ENCODE measurements around the gene SNAPC2.
"Not testable (repeated sequence)": the region's sequence is repeated elsewhere in the genome, so short reads cannot be mapped to it uniquely, and the experiment has no call there.

Gene SNAPC2

DNA sequence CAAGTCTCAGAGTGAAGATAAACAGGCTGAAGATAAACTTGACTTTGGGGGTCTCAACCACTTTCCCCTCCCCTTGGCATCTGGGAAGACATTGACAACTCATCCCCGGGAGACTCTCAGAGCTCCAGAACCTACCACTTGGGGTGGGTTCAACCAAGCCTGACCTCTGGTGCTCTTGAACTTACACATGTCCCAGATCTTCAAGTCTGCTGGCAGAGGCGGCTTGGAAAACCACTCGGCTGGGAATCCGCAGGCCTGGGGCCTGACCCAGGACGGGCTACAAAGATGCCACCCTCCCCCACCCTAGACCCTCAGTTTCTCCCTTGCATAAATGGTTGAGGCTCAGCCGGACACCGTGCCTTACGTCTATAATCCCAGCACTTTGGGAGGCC, 31.3 kb upstream of the SNAPC2 start:
- no peak for DNase-seq

DNA sequence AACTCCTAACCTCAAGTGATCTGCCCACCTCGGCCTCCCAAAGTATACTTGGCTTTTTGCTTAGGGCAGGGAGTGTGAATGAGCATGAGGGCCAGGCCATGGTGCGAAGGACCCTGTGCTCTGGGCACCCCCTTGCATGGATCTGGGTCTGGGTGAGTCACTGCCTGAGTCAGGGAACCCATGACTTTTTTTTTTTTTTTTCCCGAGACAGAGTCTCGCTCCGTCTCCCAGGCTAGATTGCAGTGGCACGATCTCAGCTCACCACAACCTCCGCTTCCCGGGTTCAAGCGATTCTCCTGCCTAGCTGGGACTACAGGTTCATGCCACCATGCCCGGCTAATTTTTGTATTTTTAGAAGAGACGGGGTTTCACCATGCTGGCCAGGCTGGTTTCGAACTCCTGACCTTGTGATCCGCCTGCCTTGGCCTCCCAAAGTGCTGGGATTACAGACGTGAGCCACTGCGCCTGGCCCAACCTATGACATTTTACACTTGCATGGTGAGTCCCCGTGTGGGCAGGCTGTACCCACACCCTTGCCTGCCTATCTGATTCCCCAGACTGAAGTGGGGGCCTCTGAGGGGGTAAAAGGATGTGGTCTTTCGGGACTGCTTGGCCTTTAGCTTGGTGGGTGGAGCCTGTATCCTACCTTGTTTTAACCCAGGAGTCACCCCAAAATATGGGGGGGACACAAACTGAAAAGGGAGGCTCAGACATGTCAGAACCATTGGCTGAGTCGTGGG, 26.6 kb upstream of the SNAPC2 start:
- not testable (repeated sequence) for DNase-seq

DNA sequence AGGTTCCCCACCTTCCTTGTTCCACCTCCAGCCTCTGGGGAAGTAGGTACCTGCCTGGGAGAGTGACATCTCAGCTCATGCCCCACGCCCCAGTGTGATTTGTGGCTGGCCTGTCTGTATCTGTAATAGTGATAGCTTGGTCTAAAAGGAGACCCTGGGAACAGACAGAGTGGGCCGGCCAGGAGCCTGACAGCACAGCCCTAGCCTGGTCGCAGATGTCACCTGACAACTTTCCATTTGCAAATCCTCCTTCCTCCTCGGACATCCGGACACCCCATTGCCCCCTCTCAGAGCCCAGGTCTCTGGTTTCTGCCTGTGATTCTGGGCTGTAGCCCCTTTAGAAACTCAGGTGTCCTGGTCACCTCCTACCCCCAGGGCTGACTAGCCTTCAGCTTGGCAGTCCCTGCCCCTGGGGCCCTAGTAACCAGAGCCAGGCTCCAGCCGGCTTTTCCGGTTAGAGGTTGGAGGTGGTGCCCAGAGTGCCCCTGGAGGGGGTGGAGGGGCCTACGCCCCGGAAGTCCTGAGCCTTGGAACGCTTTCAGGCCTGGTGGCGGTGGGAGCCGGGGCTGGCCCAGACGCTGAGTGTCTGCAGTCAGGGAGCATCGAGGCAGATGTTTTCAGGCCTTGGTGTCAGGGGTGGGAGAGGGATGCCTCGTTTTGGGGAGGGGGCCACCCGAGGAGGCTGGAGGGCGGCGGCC, 25.4 kb upstream of the SNAPC2 start:
- no peak for DNase-seq

DNA sequence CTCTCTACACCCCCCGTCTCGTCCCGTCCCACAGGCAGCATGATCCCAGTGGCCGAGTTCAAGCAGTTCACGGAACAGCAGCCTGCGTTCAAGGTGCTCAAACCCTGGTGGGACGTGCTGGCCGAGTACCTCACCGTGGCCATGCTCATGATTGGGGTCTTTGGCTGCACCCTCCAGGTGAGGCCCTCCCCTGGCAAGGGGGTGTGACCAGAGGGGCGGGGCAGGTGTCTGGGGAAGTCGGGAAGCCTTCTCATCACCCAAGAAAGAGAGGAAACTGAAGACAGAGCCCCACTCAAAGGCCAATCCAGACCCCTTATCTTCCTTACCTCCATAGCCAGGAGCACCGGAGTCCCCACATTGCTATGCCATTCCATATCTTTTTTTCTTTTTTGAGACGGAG, 24.6 kb upstream of the SNAPC2 start:
- no peak for DNase-seq

DNA sequence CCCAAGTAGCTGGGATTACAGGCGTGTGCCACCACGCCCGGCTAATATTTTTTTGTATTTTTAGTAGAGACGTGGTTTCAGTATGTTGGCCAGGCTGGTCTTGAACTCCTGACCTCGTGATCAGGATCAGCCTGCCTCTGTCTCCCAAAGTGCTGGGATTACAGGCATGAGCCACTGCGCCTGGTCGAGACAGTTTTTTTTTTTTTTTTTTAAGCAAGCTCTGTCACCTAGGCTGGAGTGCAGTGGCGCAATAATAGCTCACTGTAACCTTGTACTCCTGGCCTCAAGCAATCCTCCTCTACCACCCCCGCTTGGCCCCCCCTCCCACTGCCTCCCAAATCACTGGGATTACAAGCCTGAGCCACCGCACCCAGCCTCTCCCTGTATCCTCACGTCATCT, 22.8 kb upstream of the SNAPC2 start:
- DNase-seq, result no peak

DNA sequence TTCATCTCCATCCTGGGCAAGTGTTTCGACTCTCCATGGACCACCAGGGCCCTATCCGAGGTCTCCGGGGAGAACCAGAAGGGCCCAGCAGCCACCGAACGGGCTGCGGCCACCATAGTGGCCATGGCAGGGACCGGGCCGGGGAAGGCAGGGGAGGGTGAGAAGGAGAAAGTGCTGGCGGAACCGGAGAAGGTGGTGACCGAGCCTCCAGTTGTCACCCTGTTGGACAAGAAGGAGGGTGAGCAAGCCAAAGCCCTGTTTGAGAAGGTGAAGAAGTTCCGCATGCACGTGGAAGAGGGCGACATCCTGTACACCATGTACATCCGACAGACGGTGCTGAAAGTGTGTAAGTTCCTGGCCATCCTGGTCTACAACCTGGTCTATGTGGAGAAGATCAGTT, 21.2 kb upstream of the SNAPC2 start:
- DNase-seq, result no peak

DNA sequence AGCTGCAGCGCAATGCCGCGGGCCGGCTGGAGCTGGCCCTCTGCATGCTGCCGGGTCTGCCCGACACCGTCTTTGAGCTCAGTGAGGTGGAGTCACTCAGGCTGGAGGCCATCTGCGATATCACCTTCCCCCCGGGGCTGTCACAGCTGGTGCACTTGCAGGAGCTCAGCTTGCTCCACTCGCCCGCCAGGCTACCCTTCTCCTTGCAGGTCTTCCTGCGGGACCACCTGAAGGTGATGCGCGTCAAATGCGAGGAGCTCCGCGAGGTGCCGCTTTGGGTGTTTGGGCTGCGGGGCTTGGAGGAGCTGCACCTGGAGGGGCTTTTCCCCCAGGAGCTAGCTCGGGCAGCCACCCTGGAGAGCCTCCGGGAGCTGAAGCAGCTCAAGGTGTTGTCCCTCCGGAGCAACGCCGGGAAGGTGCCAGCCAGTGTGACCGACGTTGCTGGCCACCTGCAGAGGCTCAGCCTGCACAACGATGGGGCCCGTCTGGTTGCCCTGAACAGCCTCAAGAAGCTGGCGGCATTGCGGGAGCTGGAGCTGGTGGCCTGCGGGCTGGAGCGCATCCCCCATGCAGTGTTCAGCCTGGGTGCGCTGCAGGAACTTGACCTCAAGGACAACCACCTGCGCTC, 20.3 kb upstream of the SNAPC2 start:
- DNase-seq, result no peak

DNA sequence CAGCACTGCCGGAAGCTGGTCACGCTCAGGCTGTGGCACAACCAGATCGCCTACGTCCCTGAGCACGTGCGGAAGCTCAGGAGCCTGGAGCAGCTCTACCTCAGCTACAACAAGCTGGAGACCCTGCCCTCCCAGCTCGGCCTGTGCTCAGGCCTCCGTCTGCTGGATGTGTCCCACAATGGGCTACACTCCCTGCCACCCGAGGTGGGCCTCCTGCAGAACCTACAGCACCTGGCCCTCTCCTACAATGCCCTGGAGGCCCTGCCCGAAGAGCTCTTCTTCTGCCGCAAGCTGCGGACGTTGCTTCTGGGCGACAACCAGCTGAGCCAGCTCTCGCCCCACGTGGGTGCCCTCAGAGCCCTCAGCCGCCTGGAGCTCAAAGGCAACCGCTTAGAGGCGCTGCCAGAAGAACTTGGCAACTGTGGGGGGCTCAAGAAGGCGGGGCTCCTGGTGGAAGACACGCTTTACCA, 19.7 kb upstream of the SNAPC2 start:
- no peak for DNase-seq

DNA sequence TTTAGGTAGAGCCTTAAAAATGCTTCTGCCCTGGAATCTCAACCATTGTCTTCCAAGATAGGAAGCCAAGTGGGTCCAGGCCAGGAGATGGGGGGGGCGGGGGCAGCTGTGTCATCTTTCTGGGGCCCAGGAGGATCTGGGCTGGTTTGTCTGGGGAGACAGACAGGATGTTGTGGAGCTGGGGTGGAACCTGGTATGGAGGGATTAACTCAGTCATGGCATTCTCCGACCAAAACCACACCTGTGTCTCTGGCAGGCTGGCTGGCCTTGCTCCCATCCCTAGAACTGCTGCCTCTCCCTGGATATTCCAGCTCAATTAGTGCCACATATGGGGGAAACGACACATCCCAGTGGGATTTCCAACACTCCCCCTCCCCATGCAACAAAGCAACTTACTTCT, 19.2 kb upstream of the SNAPC2 start:
- no peak for DNase-seq

DNA sequence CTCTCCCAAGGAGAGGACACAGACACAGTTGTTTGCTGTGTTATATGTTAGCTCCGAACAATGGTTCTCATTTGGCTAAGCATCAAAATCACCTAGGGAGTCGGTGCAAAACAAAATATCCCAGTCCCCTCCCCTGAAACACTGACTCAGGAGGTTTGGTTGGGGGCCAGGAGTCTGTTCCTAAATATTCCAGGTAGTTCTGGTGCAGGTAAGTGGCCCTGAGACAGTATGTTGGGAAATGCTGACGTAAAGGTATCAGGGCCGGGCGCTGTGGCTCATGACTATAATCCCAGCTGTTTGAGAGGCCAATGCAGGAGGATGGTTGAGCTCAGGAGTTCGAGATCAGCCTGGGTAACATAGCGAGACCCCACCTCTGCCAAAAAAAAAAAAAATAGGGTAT, 18.8 kb upstream of the SNAPC2 start:
- no peak for DNase-seq

DNA sequence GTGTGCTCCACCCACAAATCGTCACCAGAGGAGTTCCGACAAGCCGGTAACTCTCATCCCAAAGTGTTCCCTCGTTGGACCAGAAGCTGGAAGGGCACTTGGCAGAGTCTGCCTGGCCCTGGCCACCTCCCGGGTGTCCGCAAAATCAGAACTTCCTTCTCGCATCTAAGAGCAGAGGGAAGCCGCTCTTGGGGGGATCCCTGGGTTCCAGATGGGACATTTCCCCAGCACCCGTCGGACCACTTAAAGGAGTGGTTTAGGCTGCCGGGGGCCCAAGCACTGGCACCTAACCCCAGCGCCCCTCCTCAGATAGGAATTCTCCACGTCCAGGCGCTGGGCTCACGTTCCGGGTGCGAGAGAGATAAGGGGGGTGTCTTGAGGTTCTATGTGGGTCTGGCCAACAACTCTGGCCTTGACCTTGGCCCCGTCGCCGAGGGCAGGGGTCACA, 17.3 kb upstream of the SNAPC2 start:
- no peak for DNase-seq

DNA sequence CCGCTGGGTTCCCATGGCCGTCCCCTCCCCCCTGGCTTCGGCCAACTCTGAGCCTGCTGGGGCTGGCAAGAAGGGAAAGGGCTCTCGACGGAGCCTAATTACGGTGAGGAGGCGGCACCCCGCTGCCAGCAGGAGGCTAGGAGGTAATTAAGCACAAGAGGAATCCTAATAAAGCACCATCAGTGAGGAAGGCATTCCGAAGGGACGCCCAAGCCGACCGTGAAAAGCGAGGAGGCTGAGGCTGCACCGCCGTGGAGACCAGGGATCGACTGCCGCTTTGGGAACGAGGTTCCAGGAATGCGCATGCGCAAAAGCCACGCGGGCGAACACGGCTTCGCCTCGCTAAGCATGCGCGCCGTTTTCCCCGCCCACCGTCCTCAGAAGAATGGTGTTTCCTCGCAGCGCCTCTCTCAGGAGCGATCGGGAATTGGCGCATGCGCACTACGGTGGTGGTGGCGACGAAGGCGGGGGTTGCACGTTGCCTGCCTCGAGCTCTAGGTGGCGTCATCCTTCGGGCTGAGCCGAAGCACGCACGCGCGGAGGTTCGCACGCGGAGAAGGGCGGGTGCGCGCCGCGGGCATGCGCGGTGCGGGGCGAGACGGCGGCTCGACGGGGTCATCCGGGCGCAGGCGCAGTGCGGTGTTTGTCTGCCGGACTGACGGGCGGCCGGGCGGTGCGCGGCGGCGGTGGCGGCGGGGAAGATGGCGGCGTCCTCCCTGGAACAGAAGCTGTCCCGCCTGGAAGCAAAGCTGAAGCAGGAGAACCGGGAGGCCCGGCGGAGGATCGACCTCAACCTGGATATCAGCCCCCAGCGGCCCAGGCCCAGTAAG, 16.7 kb upstream of the SNAPC2 start, which contains the start of gene MAP2K7:
Gene MAP2K7 (plus strand): TSS at position 634 of the 830 bp plus-strand sequence. CDS start 68 bp downstream, at position 702.
- DNase-seq, result peak; percentile 97

DNA sequence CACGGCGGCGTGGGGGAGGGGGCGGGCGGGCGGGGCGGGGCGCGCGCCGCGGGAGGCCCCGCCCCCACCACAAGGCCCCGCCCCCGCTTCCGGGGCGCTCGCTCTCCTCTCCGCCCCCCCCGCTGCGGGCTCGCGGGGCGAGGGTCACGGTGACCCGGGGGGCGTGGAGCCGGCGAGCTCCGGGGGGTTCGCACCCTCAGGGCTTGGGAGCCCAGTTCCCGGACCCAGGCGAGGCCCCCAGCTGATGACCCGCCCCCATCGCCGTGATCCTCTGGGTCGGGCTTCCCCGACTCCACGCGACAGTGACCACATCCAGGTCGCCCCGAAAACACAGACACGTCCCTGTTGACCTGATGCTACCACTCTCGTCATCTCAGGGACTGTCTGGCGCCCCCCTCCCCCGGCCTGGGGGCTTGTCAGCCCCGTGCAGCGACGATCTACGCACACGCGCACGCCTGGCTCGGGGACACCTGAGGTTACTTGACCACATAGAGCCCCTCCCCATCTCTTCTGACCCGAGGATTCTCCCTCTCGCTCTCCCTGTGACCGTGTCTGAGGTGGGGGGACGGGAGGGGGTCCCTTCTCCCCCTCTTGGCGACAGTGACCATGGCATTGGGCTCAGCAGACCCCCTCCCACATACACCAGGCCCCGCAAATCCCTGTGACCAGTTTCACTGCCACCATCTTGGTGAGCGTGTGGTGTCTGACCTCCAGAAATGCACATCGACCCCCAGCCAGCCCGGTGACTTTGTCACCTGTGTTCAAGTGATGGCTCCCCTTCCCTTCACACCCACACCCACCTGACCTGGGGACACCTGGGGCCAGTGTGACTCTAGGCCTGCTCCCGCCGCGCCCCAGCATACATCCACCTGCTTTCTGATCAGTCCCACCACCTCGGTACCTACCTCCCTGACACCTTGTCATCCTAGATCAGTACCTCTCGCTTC, 15.8 kb upstream of the SNAPC2 start:
- DNase-seq, result no peak

DNA sequence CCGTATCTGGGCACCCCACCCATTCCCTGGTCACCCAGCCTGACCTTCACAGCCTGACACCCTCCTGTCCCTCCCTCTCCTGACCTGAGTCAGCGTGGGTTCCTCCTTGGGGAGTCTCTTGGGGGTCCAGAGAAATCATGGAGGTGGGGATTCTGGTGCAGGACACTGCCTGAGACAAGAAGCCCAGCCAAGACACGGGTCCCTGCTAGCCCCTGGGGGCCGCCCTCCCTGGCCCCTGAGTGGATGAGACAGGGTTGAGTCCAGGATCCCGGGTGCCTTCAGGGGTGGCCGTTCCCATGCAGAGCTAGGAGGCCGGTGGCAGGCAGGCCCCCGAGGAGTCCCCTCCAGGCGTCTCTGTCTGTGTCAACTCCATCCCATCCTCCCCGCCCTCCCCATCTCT, 14.9 kb upstream of the SNAPC2 start:
- DNase-seq, result no peak

DNA sequence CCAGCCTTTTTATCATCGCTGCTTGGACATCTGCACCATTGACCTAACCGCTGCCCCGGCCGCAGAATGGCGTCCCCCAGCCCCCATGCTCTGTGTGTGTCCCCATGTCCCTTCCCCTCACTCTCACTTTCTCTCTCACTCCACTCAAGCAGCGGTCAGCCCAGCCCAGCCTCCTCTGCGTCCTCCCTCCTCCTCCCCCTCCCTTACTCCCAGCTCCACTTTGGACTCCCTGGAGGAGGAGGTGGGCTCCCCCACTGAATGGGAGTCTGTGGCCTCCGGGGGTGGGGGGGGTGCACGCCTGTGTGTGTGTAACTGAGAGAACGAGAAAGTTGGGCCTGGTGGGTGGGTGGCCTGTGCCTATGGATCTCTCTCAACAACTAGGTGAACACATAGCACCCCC, 14.3 kb upstream of the SNAPC2 start:
- DNase-seq, result no peak

DNA sequence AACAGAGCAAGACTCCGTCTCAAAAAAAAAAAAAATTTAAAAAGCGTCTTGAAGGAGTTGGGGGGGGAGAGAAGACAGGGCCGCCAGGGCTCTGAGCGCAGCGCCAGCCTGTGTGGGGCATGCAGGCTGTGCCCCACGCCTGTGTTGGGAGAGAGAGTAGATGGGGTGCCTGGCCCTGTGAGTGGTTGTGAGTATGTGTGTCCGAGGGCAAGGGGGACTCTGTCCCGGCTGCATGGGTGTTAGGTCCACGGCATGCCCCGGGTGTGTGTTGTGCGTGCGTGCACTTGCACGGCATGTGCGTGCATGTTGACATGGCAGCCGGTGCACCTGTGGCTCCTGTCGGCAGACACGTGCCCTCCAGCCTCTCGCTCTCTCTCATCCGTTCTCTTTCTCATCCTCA, 13.0 kb upstream of the SNAPC2 start:
- DNase-seq, result no peak

DNA sequence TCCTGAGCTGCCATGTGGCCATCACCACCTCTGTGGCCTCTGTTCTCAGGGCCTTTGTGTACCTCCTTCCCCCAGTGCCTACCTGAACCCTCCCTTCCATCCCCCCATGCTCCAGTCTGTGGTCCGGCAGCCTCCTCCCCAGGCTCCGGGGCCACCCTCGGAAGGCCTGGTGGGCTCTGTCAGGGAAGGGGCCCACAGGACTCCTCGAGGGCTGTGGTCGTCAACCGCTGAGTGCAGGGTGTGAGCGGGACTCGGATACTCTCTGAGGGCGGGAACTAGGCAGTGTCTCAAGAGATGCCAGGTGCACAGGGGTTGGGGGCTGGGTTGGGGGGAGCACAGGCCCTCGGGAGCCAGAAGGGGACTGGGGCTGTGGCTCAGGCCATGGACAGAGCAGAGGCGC, 12.6 kb upstream of the SNAPC2 start:
- DNase-seq, result no peak

DNA sequence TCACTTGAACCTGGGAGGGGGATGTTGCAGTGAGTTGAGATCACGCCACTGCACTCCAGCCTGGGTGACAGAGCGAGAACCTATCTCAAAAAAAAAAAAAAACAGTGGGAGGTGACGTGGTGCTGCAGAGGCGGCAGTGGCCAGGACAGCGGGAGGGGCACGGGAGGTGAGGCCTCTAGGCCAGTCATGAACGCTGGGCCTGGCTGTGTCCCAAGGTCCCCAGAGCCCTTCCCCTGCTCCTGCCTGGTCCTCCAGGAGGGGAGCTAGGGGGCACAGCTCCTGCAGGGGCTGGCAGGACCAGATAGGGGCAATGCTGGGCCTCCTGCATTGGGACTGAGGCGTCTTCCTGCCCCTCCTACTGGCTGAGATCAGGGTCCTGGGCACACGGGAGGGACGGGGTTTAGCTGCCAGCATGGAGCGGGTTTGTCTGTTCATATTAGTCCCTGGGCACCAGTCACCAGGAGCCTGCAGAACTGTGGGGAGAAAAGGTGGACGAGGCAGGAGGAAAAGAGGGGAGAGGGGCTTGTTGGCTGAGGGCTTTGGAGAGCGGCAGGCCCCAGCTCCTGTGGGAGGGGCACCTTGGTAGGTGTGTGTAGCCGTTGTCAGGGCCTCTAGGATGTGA, 11.9 kb upstream of the SNAPC2 start:
- no peak for DNase-seq

DNA sequence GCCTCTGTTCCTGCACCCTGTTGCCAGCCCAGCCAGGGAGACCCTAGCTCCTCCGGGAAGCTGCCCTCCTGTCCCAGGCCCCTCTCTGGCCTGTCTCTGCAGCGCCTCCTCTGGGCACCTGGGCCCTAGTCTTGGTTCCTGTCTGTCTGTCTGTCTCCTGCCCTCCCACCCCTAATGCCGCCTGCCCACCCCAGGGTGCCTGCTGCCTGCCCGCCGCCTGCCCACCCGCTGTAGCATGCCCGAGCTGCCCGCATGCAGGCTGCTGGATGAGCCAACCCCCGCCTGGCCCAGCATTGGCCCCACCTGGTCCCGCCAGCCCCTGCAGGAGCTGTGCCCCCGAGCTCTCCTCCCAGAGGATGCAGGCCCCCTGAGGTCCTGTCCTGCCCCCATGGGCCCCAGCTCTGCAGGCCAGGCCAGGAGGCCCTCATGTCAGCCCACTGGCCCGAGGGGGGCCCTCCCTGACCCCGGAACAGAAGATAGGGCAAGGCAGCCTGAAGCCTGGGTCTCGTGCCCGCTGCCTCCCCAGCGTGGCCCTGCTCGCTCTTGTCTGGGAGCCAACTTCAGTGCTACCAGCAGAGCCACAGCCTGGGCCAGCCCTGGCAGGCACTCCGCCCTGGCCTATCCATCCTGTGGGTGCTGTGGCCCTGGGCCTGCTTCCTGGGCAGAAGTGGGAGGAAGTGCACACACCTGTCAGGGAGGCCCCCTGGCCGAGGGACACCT, 11.2 kb upstream of the SNAPC2 start:
- DNase-seq, result no peak

DNA sequence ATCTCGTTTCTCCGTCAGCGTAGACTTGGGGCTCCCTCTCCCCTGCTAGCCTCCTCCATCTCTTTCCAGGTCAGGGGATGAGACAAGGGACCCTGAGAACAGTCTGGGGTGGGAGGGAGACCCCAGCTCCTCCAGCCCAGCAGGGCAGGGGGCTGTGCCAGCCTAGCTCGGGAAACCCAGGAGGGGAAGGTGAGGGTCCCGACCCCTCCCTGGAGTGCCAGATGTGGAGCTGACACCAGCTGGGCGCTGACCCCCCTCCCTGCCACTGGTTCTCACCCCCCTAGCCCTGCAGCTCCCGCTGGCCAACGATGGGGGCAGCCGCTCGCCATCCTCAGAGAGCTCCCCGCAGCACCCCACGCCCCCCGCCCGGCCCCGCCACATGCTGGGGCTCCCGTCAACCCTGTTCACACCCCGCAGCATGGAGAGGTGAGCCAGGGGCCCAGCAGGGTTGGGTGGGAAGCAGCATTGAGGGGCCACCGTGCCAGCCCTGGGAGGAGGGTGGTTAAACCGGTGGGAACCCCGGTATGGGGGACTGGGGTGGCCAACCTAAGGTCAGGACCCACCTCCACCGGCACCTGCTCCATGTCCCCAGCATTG, 10.6 kb upstream of the SNAPC2 start:
- DNase-seq, result no peak

All from AML-193 (cell line).